Measurements from ENCODE around the gene CLDN1.

Gene CLDN1

DNA sequence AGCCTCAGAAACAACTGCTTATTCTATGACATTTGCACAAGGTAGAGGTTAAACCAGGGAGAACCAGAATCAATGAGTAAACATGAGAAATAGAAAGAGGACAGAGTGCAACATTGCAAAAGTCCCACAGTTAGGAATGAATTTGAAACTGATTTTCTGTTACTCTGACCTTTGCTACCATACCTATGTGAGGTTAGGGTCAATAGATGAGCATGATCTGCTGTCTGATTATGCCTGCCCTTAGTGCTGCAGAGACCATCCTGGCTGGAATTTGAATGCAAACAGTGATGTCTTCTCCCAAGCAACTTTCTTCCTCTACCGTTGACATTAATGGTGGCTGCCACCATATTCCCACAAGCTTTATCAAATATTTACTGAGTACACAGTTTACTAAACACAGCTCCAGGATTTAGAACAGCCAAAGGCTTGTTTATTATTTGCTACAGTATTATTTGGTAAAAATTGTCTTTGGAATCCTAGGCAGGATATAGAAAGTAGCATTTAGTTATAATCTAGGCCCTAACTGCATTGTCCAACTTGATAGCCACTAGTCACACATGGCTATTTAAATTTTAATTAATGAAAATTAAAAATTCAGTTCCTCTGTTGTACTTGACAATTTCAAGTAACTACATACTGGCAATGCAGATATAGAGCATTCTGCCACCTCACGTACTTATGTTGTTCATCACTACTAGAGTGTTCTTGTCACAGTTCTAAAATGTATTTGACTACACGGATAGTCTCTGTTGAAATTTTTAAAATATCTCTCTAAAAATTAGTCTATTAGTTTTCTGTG lies 8.9 kb upstream of the CLDN1 start:
- DNase-seq = no peak

DNA sequence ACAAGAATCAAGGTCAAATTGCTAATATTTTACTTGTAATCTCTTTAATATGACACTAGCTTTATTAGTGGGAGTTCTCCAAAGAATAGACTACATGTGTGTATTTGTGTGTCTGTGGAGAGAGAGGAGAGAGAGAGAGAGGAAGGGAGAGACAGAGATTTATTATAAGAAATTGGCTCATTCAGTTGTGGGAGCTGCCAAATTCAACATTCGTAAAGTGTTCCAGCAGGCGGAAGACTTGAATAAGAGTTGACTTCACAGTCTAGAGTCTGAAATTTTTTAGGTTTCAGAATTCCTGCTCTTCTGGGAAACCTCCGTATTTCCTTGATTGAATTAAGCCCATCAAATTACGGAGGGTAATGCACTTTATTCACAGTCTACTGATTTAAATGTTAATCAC lies 4.7 kb upstream of the CLDN1 start:
- DNase-seq = no peak

DNA sequence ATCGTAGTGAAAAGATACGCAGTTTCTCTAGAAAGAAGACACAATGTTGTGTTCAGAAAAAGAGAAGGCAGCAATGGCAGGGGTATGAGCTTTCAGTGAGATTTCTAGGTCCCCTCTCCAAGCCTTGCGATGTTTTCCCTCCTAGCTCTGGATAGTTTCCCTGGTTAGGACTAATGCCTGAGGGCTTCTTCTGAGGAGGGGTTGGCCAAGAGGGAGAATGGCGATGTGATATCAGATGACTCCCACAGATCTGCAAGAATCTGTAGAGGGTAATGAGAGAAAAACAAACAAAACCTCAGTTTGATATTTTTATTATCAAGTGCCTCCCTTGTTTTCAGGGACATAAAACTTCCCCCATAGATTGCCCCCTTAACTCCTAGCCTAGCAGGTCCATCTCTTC lies 4.1 kb upstream of the CLDN1 start:
- no peak for DNase-seq

DNA sequence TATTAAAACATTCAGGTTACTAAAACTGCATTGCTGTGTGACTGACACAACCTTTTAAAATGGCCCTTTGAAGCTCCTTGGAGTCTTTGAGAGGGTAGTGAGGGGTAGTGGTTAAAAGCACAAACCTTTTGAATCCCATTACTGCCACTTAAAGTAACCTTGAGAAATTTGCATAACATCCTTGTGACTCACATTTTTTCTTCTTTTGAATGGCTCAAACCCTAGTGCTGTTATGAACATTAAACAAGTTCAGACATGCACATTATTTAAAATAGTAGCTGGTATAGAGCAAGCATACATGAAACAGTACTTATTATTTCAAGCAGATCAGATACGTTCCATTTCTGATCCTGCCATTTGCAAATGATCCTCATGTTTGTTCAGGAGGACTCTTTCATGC lies 3.7 kb upstream of the CLDN1 start:
- DNase-seq = peak; percentile 63 to 68

DNA sequence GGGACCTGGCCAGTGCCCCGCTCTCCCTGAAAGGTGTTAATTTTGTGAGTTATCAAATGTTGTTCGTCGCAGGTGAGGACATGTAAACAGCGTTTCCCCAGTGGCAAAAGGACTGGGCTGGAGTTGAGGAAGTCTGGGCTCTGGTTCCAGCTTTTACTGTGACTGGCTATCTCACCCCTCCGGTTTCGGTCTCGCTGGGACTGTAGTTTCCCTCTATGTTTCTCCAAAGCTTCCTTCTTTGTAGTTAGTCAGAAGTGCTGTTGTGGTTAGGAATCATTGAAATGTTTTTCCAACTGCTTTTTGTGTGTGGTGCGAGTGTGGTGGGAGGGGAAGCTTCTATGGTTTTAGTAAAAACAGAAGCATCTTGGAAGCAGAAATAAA lies 990 bp upstream of the CLDN1 start:
- no peak for DNase-seq

DNA sequence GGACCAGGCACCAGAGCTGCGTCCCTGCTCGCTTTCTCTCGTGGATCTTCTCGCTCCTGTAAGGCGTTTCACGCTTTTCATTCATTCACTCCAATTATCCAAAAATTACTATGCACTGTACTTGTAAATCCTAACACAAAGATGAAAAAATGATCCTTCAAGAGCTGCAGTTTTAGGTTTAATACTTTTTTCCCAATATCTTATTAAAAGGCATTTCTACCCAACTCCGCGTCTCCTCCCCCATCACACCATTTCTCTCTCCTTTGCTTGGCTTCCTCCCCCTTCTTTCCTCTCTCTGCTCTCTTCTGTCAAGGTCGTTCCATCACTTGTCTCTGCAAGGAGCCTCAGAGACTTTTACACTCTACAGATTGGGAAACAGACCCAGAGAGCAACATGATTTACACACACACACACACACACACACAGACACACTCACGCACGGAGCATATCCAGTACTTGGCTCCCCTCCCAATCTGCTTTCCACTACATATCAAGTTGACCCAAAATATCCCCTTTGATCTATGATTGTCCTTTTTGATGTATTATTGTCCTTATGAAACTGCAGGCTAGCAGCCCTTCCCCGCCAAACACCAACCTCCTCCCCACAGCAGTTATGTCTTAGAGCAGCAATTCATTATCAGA lies 479 bp upstream of the CLDN1 start:
- no peak for DNase-seq

DNA sequence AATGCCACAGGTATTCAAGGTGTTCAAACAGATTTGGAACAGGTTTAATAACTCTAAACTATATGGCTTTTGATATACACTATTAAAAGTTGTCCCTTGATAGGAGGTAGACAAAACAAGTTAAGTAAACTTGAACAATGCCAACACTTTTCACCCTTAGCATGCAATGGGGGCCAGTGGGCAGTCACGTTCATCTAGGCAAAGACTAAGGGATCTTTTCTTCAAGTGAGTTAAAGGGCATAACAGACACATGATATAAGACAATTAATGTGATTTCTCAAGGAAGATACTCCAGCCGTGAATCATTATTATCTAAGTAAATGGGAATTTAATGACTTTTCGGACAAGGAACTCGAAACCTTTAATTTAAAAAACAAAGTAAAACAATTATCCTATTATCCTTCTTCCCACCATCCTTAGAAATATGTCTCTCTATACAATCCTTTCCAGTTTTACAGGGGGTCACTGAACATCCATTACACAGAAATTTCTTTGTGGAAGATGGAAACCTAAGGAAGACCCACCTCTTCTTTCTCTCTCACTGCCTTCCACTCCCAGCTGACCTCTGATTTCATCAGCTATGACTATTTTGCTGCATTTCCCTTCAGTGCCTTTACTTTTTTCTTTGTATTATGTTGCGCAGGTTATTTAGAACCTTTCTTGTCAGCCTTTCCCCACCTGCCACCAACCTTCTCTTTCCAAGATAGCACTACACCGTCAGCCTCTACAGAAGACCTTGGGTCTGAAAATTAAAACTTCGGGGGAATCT lies 1.5 kb downstream of the CLDN1 start:
- no peak for DNase-seq

DNA sequence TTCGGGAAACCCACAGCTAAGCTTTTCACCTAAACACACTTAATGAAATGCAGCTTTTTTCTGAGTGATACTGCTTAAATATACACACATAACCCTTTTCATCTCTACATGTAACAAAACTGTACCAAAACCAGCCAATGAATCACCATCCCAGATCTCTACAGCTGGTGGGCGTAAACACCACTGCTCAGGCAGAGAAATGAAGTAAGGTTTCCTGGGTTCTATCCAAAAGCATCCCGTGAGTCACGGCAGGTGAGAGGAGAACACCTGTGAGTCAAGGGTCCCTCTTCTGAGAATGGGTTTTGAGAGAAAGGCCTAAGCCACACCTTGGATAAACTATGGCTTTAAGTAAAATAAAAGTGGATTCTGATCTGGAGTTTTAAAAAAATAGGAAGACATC lies 2.6 kb downstream of the CLDN1 start:
- DNase-seq = no peak

DNA sequence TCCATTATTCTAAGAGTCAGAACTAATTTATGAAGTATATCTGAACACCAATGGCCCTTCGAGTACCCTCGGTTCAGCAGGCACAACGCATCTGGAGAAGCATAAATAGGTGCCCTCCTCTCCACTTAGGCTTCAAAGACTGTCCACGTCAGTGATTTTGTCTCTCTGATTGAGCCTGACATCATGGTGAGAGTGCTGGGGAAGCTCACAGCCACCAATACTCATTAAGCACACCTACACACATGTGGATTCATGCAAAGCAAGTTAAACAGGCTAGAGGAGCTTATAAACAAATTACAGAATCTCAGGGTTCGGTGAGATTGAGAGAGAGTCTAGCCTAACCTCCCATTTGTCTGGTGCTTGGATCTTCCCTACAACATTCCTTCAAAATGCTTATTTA lies 3.6 kb downstream of the CLDN1 start:
- no peak for DNase-seq

DNA sequence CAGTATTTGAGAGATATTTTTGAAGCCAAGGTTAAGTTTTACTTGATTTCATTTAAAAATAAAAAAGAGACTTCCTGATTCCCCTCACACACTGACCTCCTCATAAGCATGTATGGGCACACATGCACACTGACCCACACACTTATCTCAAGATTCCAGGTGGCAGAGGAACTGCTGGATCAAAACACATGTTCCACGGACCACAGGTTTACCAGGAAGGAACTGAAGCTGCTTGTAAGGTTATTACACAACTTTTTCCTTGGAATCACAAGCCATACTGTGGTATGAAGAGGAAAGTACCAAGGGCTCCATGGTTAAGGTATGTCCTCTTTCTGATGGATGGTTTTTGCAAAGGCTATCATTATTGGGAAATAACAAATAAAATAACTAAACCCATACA lies 7.5 kb downstream of the CLDN1 start:
- no peak for DNase-seq

DNA sequence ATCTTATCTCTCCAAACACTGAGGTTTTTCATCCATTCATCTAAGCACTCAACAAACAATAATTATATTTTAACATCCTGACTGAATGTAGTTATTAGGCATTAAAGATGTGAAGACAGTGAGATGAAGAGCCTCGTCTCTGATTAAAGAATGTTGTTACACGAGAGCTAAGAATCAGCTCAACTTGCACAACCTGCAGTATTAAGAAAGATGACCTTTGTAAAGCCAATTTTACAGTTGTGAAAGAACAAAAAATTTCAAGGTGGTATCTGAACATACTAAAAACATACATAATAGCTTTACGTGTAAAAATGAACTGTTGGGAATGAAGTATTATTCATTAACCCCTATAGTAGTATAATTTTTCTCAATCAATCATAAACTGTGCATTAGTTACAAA lies 12.8 kb downstream of the CLDN1 start:
- no peak for DNase-seq

DNA sequence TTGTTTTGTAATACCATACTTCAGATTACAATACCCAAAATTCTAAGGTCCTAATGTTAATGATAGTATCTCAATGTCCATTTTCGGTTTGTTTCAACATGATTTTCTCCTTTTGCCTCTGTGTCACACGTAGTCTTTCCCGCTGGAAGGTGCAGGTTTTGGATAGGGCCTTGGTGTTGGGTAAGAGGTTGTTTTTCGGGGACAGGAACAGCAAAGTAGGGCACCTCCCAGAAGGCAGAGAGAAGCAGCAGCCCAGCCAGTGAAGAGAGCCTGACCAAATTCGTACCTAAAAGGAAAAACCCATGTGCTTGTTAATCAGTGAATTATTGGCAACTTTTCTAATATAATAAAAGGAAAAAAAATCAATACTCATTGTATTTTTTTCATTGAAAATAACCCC lies 14.1 kb downstream of the CLDN1 start:
- no peak for DNase-seq

DNA sequence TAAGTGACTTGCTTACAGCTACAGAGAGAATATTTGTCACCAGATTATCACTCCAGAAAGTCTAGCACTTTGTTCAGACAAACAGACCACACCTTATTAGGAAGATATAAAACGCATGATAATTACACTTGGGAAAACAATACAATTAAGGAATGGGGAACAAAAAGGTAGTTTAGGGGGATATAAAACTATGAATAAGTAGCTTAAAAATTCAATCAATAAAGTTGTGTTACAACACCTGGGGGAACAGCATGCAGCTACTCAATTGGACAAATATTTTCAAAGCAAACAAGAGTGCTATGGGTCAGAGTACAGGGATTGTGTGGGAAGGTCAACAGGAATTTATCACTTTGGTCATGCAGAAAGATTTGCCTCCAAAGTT lies 15.1 kb downstream of the CLDN1 start:
- no peak for DNase-seq

DNA sequence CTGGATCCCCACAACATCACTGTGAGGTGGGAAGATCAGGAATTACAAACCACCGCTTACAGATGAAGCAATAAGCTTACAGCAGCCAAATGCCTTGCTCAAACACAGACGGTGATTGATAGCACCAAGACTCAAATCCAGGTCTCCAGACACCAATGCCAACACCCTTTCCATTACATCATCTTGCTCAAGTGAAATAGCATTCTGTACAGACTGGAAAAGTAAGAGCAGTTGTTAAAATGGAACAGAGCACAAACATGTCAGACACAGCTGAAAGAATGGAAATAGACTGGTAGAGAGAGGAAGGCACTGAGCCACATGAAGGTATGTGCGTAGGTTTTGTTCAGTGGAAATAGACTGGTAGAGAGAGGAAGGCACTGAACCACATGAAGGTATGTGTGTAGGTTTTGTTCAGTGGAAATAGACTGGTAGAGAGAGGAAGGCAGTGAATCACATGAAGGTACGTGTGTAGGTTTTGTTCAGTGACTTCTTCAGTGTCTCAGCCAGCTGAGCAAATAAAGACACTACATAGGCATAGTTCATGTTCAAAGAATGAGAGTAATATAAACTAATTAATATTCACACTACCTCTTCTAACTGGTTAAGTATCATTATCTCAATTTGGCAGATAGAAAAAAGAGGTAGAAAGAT lies 15.6 kb downstream of the CLDN1 start:
- no peak for DNase-seq

DNA sequence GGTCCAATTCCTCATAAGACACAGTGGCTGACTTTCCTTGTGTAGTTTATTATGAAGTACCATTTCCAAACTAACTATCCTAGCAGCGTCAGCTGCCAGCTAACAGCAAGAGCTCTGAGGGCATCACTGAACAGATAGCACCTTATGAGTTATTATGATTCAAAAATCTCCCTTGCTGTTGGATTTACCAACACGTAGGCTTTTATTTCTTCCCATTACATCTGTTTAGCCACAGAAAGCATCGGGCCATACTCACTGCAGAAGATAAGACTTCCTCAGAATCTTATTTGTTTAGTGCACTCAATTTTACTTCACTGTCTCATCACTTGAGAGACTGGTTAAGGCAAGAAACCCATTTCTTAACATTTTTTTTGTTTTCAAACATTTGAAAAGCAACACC lies 16.2 kb downstream of the CLDN1 start:
- no peak for DNase-seq

DNA sequence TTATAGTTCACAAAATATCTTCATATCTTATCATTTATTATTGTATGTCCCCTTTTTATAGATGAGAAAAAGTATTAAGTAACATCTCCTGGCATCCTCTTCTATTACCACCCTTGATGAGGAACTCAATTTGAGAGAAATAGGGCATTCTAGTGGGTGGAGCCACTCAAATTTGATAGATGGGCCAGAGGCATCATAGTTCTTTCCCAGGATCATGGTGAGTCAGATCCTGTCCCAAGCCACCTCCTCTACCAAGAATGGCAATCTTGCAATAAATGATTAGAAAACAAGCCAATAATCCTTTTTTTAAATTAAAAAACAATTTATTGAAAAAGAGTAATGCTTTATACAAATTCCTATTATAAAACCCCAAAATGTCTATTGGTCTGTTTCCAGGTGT lies 16.8 kb downstream of the CLDN1 start:
- no peak for DNase-seq

DNA sequence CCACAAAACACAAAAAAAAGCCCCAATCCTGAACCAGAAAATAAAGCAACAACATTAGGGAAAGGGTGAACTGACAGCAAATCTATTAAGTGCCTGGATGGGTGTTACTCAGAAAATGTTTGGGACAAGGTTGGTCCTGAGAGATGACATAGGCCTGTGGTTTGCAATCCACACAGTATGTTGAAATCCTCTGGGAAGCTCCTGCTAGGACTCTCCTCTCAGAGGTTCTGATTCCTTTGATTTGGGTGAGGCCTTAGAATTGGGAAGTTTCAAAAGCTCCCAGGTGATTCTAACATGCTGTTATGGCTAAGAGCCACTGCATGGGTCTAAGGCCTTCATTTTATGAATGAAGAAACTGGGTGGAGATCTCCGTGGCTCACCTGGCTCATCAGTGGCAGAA lies 18.4 kb downstream of the CLDN1 start:
- no peak for DNase-seq

DNA sequence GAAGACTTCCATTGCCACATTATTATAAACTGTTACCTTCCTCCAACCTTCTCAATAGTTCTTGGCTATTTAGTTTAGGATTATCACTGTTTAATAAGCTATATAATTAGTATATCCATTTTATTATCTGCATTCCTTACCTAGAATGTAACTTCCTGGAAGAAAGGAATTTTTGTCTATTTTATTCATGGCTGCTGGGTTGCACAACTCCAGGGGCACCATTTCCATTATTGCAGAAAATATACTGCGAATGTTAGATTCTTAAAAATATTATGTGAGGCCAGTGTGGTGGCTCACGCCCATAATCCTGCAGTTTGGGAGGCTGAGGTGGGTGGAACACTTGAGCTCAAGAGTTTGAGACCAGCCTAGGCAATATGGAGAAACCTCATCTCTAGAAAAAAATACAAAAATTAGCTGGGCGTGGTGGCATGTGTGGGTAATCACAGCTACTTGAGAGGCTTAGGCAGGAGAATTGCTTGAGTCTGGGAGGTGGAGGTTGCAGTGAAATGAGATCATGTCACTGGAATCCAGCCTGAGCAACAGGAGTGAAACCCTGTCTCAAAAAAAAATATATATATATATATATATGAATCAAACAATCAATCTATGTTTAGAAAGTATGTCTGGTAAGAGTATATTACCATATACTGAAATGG lies 19.9 kb downstream of the CLDN1 start:
- no peak for DNase-seq

DNA sequence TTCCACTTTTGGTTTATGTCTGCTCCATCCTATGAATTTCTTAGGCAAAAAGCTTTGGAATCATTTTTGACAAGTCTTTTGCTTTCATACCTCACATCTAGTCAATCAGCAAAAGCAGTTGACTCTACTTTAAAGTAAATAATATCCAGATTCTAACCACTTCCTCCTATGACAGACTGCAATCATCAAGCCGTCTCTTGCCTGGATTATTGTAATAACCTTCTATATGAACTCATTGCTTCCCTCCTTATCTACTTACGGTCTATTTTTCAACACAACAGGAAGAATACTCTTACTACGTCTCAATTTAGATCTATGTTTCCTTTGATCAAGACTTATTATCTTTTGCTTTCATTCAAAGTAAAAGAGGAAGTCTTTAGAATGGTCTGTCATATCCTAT lies 20.7 kb downstream of the CLDN1 start:
- no peak for DNase-seq

DNA sequence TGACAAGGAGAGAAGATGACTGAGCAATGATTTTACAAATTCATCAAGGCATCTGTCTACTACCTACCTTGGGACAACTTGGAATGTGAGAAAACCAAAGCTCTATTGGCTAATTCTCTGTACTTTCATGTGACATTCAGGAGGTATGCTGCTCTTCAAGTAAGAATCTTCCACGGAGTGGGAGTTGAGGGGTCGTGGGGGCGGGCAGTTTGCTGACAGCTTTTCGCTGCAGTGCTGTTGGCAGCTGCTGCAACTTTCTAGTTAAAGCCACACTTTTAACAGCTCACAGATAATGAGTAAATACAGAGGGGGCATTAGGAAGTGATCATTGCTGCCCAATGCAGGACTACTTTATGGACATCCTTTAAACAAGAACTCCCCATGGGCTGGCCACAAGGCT lies 22.3 kb downstream of the CLDN1 start:
- no peak for DNase-seq

DNA sequence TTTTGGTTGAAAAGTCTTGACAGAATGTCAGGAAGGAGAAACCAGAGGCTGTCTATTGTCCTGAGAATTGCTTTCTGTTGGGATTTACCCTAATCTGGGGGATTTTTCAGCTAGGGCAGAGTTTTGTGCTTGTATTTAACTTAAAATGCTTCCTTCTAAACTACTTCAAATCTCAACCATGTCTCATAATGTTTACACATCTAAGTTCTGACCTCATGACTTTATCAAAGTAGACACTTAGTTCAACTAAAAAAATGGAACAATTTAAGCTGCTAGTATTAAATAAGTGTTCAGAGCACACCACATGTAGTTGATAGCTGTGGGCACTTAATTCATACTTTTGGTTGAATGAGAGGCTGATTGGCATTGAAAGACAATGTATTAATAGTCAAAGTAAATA lies 28.2 kb downstream of the CLDN1 start:
- DNase-seq = no peak

DNA sequence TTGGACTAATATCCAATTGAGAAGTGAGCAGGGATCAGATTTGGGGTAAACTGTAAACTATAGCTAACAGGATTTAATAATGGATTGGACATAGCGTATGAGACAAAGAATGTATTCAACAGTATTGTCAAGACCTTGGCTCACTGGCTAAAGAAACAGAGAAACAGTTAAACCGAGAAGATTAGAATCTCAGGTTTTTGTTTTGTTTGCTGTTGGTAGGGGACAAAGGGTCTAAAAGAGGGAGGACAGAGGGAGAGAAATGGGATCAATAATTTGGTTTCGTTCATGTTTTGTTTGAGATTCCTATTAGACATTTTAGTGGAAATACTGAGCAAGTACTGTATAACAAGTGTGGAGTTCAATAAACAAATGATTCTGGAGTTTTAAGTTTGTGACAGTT lies 28.6 kb downstream of the CLDN1 start:
- no peak for DNase-seq

DNA sequence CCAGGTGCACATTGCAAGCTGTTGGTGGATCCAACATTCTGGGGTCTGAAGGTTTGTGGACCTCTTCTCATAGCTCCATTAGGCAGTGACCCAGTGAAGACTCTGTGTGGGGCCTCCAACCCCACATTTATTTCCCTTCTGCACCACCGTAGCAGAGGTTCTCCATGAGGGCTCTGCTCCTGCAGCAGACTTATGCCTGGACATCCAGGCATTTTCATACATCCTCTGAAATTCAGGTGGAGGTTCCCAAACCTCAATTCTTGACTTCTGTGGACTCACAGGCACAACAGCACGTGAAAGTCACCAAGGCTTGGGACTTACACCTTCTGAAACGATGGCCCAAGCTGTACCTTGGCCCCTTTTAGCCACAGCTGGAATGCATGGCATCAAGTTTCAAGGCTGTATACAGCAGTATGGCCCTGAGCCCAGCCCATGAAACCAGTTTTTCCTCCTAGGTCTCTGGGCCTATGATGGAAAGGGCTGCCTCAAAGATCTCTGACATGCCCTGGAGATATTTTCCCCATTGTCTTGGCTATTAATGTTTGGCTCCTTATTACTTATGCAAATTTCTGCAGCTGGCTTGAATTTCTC lies 30.2 kb downstream of the CLDN1 start:
- DNase-seq = no peak
